BE2C (cell line): ENCODE measurements around the gene C14orf93.

ENCODE experiments used
- DNase-seq: peaks from one replicate; pipeline ENCODE4 v3.0.0-alpha.2; 2020
- H3K27me3 ChIP-seq: fragments of 250-450 bp; sonication (Bioruptor Pico); 2 replicates; pipeline ENCODE4 v1.5.1; 2020; ENCODE audit warnings: mild to moderate bottlenecking
- H3K36me3 ChIP-seq: fragments of 250-450 bp; sonication (Bioruptor Pico); 2 replicates; pipeline ENCODE4 v1.5.1; 2020; ENCODE audit warnings: mild to moderate bottlenecking
- H3K4me1 ChIP-seq: fragments of 250-450 bp; sonication (Bioruptor Pico); 2 replicates; pipeline ENCODE4 v1.5.1; 2020
- H3K4me3 ChIP-seq: 2 replicates; pipeline ENCODE4 v1.5.1; 2011; ENCODE audit warnings: low read depth, low read length
- H3K9me3 ChIP-seq: fragments of 250-450 bp; sonication (Bioruptor Pico); 2 replicates; pipeline ENCODE4 v1.5.1; 2020
- CTCF ChIP-seq: IDR thresholded peaks from 2 replicates; pipeline ENCODE4 v1.5.1; 2012; ENCODE audit warnings: mild to moderate bottlenecking, low read depth, low read length

Gene C14orf93

GRCh38 chr14:23023795-23024152 is 13.8 kb upstream of the C14orf93 start:
- no peak for DNase-seq
- no peaks in the 10 kb centered on the region for H3K9me3 ChIP-seq
- H3K36me3 ChIP-seq: peaks cover 37% of the 10 kb centered on the region
- TF ChIP-seq CTCF: no peak
- H3K4me3 ChIP-seq: no peak overlapping the region
- no peaks in the 10 kb centered on the region for H3K27me3 ChIP-seq
- peaks cover 22% of the 10 kb centered on the region for H3K4me1 ChIP-seq

DNA sequence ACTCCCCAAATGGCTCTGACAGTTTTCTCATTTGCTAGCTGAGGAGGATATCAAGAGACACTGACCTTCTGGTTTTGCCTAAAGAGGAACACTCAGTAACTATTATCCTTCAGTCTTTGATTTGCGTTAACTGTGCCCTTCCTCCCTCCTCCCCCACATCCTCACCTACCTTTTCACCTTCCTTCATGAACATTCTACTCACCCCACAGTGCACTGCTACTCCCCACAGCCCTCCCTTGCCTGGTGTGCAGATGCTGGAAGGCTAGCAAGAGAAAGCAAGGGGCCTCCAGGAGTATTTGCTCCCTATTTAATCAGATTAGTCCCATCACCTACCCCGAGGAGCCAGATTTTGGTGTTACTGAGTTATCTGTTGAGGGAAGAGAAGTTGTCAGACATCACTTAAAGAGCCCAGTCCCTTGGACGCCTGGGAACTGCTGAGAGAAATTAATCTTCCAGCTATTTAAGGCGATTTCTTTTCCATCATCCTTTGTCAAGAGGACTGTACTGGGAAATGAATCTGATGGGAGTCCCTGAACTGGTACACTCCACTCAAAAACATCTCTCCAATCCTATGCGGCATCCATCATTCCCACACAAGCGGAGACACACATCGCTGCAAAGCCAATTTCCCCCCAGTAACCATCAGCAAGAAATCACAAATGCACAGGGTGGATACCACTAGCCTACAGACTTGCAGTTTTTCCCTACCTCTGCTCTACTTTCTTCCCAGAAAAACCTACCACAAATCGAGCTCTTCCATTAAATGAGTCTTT is 13.3 kb upstream of the C14orf93 start:
- peaks cover 22% of the 10 kb centered on the region for H3K4me1 ChIP-seq
- no peaks in the 10 kb centered on the region for H3K9me3 ChIP-seq
- TF ChIP-seq CTCF: no peak
- peaks cover 31% of the 10 kb centered on the region for H3K36me3 ChIP-seq
- no peak for DNase-seq
- H3K4me3 ChIP-seq: no peak overlapping the region
- no peaks in the 10 kb centered on the region for H3K27me3 ChIP-seq

DNA sequence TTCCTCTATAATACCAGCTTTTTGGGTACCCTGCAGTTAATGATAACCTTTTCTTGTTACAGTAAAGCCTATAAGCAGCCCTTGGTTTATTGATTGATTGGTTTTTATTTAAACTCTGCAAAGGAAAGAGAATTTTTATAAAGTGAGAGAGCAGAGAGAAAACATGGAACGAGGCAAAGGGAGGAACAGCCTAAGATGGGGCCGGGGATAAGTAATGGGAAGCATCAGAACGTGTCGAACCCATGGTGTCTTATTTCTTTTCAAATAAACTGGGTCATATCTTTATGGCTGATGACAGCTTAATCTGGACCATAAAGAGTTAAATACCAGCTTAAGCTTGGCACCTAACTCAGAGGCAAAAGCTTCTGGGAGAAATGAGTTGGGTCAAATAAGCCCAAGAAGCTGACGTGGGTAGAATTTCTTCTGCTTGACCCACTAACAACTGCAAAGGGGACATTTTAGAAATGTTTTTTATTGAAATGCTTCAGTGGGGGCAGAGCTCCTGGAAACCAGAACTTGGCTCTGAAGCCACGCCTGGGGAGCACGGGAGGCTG is 12.0 kb upstream of the C14orf93 start:
- H3K4me3 ChIP-seq: no peak overlapping the region
- peaks cover 24% of the 10 kb centered on the region for H3K36me3 ChIP-seq
- no peak for DNase-seq
- no peaks in the 10 kb centered on the region for H3K27me3 ChIP-seq
- peaks cover 22% of the 10 kb centered on the region for H3K4me1 ChIP-seq
- H3K9me3 ChIP-seq: no peaks in the 10 kb centered on the region
- no peak for TF ChIP-seq CTCF

DNA sequence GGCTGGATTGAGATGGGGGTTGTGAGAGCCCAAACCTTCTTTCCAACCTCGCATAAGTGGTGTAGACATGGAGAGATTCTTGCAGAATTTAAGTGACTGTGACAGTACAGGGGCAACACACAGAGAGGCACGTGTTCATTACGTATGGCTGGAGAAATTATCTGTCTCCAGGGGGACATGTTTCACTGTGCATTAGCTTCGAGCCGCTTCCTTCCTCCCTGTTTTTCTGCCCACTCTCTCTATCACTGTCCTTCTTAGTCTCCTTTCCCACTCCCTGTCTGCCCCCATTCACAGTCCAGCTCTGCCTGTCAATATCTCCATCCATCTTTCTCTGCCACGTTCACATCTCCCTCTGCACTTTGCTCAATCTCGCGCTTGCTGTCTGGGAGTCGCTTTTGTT is 11.5 kb upstream of the C14orf93 start:
- Histone ChIP-seq H3K4me3 (no peak overlapping the region), H3K27me3 (no peaks in the 10 kb centered on the region), H3K36me3 (peaks cover 21% of the 10 kb centered on the region), H3K4me1 (peaks cover 22% of the 10 kb centered on the region), H3K9me3 (no peaks in the 10 kb centered on the region)
- DNase-seq: no peak
- TF ChIP-seq CTCF: no peak

- DNase-seq: no peak
- no peak for TF ChIP-seq CTCF
- Histone ChIP-seq H3K9me3 (no peaks in the 10 kb centered on the region), H3K4me3 (no peak overlapping the region), H3K4me1 (peaks cover 20% of the 10 kb centered on the region), H3K27me3 (no peaks in the 10 kb centered on the region), H3K36me3 (peaks cover 11% of the 10 kb centered on the region)
Observed at GRCh38 chr14:23020143-23021128, 10.5 kb upstream of the C14orf93 start.
